A673 (cell line): ENCODE results near the gene MED13. TPM values are rescaled to one million over a fixed set of nuclear protein-coding genes. Genes with fewer than 3 reads are reported as not detected.

Experiments
- BruUV-seq: library from RNA; stranded (reverse); fragments of 400-500 nt; replicated peaks from 2 replicates; lab custom pipeline; 2021; lab: Mats Ljungman, UMichigan
- CTCF ChIA-PET: fragments of 300-600 bp; sonication (Branson Sonifier 250); formaldehyde crosslinking; loops from one replicate; lab custom pipeline; 2022; ENCODE audit warnings: antibody characterized with exemption; lab: Charles Lee
- POLR2A ChIA-PET: fragments of 300-600 bp; sonication (Branson Sonifier 250); formaldehyde crosslinking; loops from one replicate; lab custom pipeline; 2022; ENCODE audit warnings: antibody characterized with exemption; ENCODE audit not compliant: low non-redundant PET; lab: Charles Lee
- DNase-seq: peaks from one replicate; pipeline ENCODE4 v3.0.0-alpha.2; 2015; ENCODE audit warnings: low spot score
- H3K27ac ChIP-seq: fragments of 200-600 bp; sonication (generic); 2 replicates; pipeline ENCODE4 v1.5.1; 2016; ENCODE audit warnings: mixed run types, low read depth, mild to moderate bottlenecking, mixed read lengths, antibody characterized with exemption, low read length; ENCODE audit not compliant: poor library complexity, severe bottlenecking
- H3K27me3 ChIP-seq: fragments of 200-600 bp; sonication (generic); replicated peaks from 2 replicates; pipeline ENCODE4 v1.6.1; 2017; ENCODE audit warnings: mixed run types, low read depth, mild to moderate bottlenecking, mixed read lengths, antibody characterized with exemption, low read length; ENCODE audit not compliant: insufficient read depth, poor library complexity
- H3K36me3 ChIP-seq: fragments of 200-600 bp; sonication (generic); 2 replicates; pipeline ENCODE4 v1.6.1; 2016; ENCODE audit warnings: mixed run types, mild to moderate bottlenecking, mixed read lengths, antibody characterized with exemption, low read length; ENCODE audit not compliant: insufficient read depth, poor library complexity, severe bottlenecking
- H3K4me1 ChIP-seq: fragments of 200-600 bp; sonication (generic); 2 replicates; pipeline ENCODE4 v1.6.1; 2017; ENCODE audit warnings: mixed run types, mild to moderate bottlenecking, mixed read lengths, antibody characterized with exemption, low read length; ENCODE audit not compliant: insufficient read depth, poor library complexity, severe bottlenecking
- H3K4me3 ChIP-seq: fragments of 200-600 bp; sonication (generic); 2 replicates; pipeline ENCODE4 v1.5.1; 2016; ENCODE audit warnings: low read depth, mixed run types, mild to moderate bottlenecking, mixed read lengths, low read length; ENCODE audit not compliant: poor library complexity, severe bottlenecking
- H3K9me3 ChIP-seq: fragments of 200-600 bp; sonication (generic); 2 replicates; pipeline ENCODE4 v1.6.1; 2016; ENCODE audit warnings: mixed run types, low read depth, mild to moderate bottlenecking, mixed read lengths, antibody characterized with exemption, low read length; ENCODE audit not compliant: poor library complexity, severe bottlenecking
- EZH2 ChIP-seq: fragments of 200-600 bp; sonication (generic); IDR thresholded peaks from 2 replicates; pipeline ENCODE4 v1.6.1; 2017; ENCODE audit warnings: borderline replicate concordance, low read depth, mild to moderate bottlenecking, mixed read lengths, antibody characterized with exemption, low read length; ENCODE audit not compliant: poor library complexity, severe bottlenecking
- intact Hi-C: fragments of 100-400 bp; cut with micrococcal nuclease; formaldehyde crosslinking; loops from one replicate; pipeline ENCODE4 v1.10.0; 2022; ENCODE audit not compliant: unreplicated experiment
- total RNA-seq: library from RNA; stranded (reverse); gene quantifications from 2 replicates; pipeline ENCODE4 v1.2.3, GENCODE V29; 2021
- TF ChIP-seq, protein P1 (sequence below): fragments of 300-800, 200-600 bp; sonication (generic); conservative IDR thresholded peaks from 2 replicates; pipeline ENCODE4 v1.5.1; 2017; ENCODE audit warnings: low read depth, mild to moderate bottlenecking, antibody characterized with exemption, low read length, moderate library complexity, mixed read lengths

The MED13 gene
- total RNA-seq, 1 experiment from 2014 or later, result 65.0 TPM

DNA sequence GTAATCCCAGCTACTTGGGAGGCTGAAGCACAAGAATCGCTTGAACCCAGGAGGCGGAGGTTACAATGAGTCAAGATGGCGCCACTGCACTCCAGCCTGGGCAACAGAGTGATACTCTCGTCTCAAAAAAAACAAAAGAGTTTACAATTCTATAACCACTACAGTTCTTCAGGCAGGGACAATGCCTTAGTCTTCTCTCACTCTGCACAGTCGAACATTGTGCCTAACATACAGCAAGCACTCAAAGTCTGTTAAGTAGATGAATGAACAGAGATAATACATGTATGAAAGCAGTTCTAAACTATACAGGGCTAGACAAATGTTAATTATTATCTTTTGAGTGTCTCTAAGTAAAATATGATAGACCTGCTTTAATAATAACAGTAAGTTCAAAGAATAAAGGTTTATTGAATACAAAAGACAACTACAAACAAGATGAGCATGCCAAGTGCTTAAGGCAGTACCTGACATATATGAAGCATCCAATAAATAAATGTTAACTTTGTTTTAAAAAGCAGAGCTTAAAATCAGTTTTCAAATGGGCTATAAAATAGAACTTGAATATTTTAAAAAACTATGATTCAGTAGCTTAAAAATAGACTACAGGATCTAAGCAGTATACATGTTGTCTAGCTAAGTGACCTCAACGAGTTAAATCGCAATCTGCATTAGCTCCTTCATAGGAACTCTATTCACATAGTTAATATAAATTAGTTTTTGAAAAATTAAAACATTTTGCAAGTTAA is 156.6 kb downstream of the MED13 start:
- Histone ChIP-seq H3K4me1 (no peaks in the 10 kb centered on the region), H3K27ac (no peak overlapping the region), H3K9me3 (no peaks in the 10 kb centered on the region), H3K4me3 (no peak overlapping the region), H3K27me3 (no peaks in the 10 kb centered on the region), H3K36me3 (peaks cover 58% of the 10 kb centered on the region)
- BruUV-seq, result no TSS peak
- POLR2A ChIA-PET, result no interaction called here
- intact Hi-C loops, result no loop called here
- DNase-seq, result no peak
- CTCF ChIA-PET, result no interaction called here
- TF ChIP-seq EZH2, result no peak
- TF ChIP-seq, protein P1, sequence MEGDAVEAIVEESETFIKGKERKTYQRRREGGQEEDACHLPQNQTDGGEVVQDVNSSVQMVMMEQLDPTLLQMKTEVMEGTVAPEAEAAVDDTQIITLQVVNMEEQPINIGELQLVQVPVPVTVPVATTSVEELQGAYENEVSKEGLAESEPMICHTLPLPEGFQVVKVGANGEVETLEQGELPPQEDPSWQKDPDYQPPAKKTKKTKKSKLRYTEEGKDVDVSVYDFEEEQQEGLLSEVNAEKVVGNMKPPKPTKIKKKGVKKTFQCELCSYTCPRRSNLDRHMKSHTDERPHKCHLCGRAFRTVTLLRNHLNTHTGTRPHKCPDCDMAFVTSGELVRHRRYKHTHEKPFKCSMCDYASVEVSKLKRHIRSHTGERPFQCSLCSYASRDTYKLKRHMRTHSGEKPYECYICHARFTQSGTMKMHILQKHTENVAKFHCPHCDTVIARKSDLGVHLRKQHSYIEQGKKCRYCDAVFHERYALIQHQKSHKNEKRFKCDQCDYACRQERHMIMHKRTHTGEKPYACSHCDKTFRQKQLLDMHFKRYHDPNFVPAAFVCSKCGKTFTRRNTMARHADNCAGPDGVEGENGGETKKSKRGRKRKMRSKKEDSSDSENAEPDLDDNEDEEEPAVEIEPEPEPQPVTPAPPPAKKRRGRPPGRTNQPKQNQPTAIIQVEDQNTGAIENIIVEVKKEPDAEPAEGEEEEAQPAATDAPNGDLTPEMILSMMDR, result no peak

DNA sequence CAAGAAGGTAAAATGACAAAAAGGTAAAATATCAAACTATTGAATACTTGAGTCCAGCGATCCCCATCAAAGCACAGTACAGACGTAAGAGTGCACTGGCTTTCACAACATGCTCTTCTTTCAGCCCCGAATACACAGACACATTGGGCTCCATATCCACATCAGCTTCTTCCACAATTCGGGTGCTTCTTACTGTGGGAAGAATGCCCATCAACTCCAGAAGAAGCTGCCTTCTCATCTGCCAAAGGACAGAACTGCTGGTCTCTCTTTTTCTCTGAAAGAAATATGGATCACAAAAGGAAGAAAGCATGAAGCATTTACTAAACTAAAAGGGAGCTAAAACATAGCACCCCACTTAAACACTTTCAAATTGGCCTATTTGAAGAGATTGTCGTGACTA is 157.7 kb downstream of the MED13 start:
- ChIA-PET POLR2A (no interaction called here), CTCF (no interaction called here)
- no peak overlapping the region for H3K27ac ChIP-seq
- TF ChIP-seq EZH2, result no peak
- H3K27me3 ChIP-seq, result no peaks in the 10 kb centered on the region
- no peaks in the 10 kb centered on the region for H3K4me1 ChIP-seq
- no peak for DNase-seq
- BruUV-seq, result no TSS peak
- intact Hi-C loops, result no loop called here
- H3K4me3 ChIP-seq, result no peak overlapping the region
- H3K36me3 ChIP-seq, result peaks cover 62% of the 10 kb centered on the region
- no peaks in the 10 kb centered on the region for H3K9me3 ChIP-seq

DNA sequence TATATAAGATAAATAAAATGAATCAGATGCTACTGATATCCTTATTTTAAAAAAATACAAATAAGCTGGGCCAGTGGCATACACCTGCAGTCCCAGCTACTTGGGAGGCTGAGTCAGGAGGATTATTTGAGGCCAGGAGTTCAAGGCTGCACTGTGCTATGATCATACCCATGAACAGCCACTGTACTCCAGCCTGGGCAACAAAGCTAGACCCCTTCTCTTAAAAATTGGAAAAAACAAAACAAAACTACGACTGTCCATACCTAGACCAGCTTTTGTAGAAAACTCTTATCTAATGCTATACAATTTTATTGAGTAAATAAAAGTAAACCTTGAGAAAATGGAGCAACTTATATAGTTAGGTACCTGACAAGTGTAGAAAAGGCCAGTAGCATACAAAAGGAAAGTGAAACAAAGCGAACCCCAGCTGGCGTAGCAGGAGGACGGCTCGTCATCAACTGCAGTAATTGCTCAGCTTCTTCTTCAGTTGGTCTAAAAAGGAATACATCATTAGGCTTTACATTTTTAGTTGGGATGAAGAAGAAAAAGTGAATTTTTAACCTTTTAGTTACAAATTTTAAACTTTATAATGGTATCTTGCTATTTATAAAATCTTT is 160.9 kb downstream of the MED13 start:
- no TSS peak for BruUV-seq
- intact Hi-C loops, result no loop called here
- DNase-seq, result no peak
- Histone ChIP-seq H3K4me1 (no peaks in the 10 kb centered on the region), H3K4me3 (no peak overlapping the region), H3K36me3 (peaks cover 50% of the 10 kb centered on the region), H3K27ac (no peak overlapping the region), H3K9me3 (no peaks in the 10 kb centered on the region), H3K27me3 (no peaks in the 10 kb centered on the region)
- CTCF ChIA-PET, result no interaction called here
- no peak for TF ChIP-seq EZH2
- TF ChIP-seq, protein P1, result no peak
- POLR2A ChIA-PET, result no interaction called here
